Esophagus squamous epithelium (tissue), 5 donors: ENCODE data around the gene ANO3. TPM values are rescaled to one million over a fixed set of nuclear protein-coding genes. Genes with fewer than 3 reads are reported as not detected.

Experiments
- DNase-seq: peaks from one replicate; lab custom pipeline; 2025; lab: John Stamatoyannopoulos, UW
- H3K27ac ChIP-seq, 4 donors: fragments of 200-600 bp; sonication (generic); one replicate each; pipeline ENCODE4 v1.5.1; 2016 to 2019; ENCODE audit warnings: mild to moderate bottlenecking in 1 of 4
- H3K27me3 ChIP-seq, 4 donors: fragments of 200-600 bp; sonication (generic); 1 replicate in 3 of 4; 2 replicates in 1 of 4; pipeline versions ENCODE4 v1.5.1 to v1.6.0; 2017 to 2021; ENCODE audit warnings: antibody characterized with exemption in 1 of 4
- H3K36me3 ChIP-seq, 3 donors: fragments of 200-600 bp; sonication (generic); one replicate each; pipeline ENCODE4 v1.5.1; 2016 to 2019
- H3K4me1 ChIP-seq, 3 donors: fragments of 200-600 bp; sonication (generic); one replicate each; pipeline ENCODE4 v1.5.1; 2017 to 2019
- H3K4me3 ChIP-seq, 4 donors: fragments of 200-600 bp; sonication (generic); 1 replicate in 3 of 4; 2 replicates in 1 of 4; pipeline ENCODE4 v1.5.1; 2016 to 2019; ENCODE audit warnings: mild to moderate bottlenecking in 2 of 4, moderate library complexity in 1 of 4
- H3K9me3 ChIP-seq, 3 donors: fragments of 200-600 bp; sonication (generic); one replicate each; pipeline ENCODE4 v1.5.1; 2016 to 2019
- CTCF ChIP-seq, 6 experiments: fragments of 450-650 bp in 4 of 6; fragments of 200-600 bp in 2 of 6; sonication (generic) in 2 of 6; IDR thresholded peaks; one replicate each; pipeline ENCODE4 v1.5.1; 2016 to 2019; ENCODE audit warnings: antibody characterized with exemption in 6 of 6, mild to moderate bottlenecking in 4 of 6, moderate library complexity in 4 of 6
- POLR2A ChIP-seq, 4 donors: fragments of 450-650 bp; IDR thresholded peaks; one replicate each; pipeline ENCODE4 v1.6.1; 2017; ENCODE audit warnings: antibody characterized with exemption in 4 of 4, mild to moderate bottlenecking in 4 of 4, moderate library complexity in 3 of 4
- WGBS, 2 donors: methylation state at CpG; one replicate each; pipeline ENCODE4 v1.1.5; 2018; 5-methylcytosine and 5-hydroxymethylcytosine counted together
- intact Hi-C: fragments of 100-400 bp; cut with DNase I; formaldehyde crosslinking; loops from one replicate; pipeline ENCODE4 v1.15.0; 2022
- total RNA-seq, 4 donors: library from RNA; depleted of rRNA; stranded (reverse); fragments of >200 nt; gene quantifications; one replicate each; pipeline ENCODE4 v1.1.0, GENCODE V29; 2016
- donor health status: DM: yes; HTN: yes; CAD: no.

The ANO3 gene
- total RNA-seq, 4 donors from 2014 or later = not detected

GRCh38 chr11:26677566-26677965, 345.6 kb downstream of the ANO3 start:
- Histone ChIP-seq H3K9me3 (no peaks in the 10 kb centered on the region), H3K4me3 (no peak overlapping the region), H3K4me1 (peaks cover 0 to 8% (median 3%) of the 10 kb centered on the region in 3 donors), H3K27ac (peak overlapping the region in 3 of 4 donors; percentile 7 to 54 (median 15)), H3K27me3 (no peaks in the 10 kb centered on the region), H3K36me3 (no peaks in the 10 kb centered on the region)
- no peak for DNase-seq
- no peak for TF ChIP-seq CTCF (IDR thresholded peaks at IDR 0.05)
- TF ChIP-seq POLR2A (IDR thresholded peaks at IDR 0.05) = no peak
- intact Hi-C loops = no loop called here

DNA sequence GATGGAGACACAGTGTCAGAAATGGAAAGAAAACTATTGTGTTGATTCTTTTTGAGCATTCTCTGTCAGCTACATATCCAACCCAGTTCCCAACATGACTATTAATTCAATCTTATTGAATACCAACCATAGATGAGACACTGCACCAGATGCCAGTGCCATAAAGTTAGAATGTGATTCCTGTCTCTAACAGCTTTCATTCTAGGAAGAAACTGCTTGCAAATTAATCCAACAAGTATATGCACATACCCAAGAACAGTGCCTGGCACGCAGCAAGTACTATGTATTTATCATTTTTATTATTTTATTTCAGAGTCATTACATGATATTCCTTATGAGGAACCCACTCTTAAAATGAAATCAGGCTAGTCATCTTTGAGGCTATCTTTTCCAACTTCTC, 355.4 kb downstream of the ANO3 start:
- DNase-seq = no peak
- Histone ChIP-seq H3K27me3 (no peaks in the 10 kb centered on the region), H3K36me3 (no peaks in the 10 kb centered on the region), H3K27ac (no peak overlapping the region), H3K4me1 (no peaks in the 10 kb centered on the region), H3K4me3 (no peak overlapping the region), H3K9me3 (no peaks in the 10 kb centered on the region)
- intact Hi-C loops = no loop called here
- WGBS, 2 donors = 74 to 83% methylated on average over 1 of the region's 1 CpG
- TF ChIP-seq POLR2A (IDR thresholded peaks at IDR 0.05) (no peak), CTCF (IDR thresholded peaks at IDR 0.05) (no peak)

DNA sequence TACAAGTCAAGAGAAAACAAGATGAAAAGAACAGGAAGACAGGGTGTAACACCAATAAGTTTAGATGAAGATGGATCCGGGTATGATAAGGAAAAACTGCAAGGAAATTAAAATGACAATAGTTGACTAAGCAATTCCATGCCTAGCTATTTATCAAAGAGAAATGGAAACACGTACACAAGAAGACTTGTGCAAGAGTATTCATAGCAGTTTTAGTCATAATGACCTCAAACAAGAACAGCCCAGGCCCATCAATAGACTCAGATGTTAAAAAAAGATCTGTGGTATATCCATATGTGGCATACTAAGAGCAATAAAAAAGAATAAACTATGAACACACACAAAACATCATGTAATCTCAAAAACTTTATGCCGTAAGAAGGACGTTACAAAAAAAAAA, 356.8 kb downstream of the ANO3 start:
- no peaks in the 10 kb centered on the region for H3K36me3 ChIP-seq
- no peak overlapping the region for H3K4me3 ChIP-seq
- H3K9me3 ChIP-seq = no peaks in the 10 kb centered on the region
- H3K4me1 ChIP-seq = no peaks in the 10 kb centered on the region
- 63 to 68% methylated on average over 4 of the region's 4 CpGs for WGBS, 2 donors
- DNase-seq = no peak
- H3K27me3 ChIP-seq = no peaks in the 10 kb centered on the region
- no peak for TF ChIP-seq POLR2A (IDR thresholded peaks at IDR 0.05)
- TF ChIP-seq CTCF (IDR thresholded peaks at IDR 0.05) = no peak
- no peak overlapping the region for H3K27ac ChIP-seq
- intact Hi-C loops = no loop called here

GRCh38 chr11:26696330-26696729, 364.4 kb downstream of the ANO3 start:
- TF ChIP-seq CTCF (IDR thresholded peaks at IDR 0.05) (no peak), POLR2A (IDR thresholded peaks at IDR 0.05) (no peak)
- 37 to 63% methylated on average over 3 of the region's 3 CpGs for WGBS, 2 donors
- H3K27me3 ChIP-seq = no peaks in the 10 kb centered on the region
- intact Hi-C loops = no loop called here
- no peaks in the 10 kb centered on the region for H3K36me3 ChIP-seq
- H3K4me1 ChIP-seq = peaks cover 0 to 8% (median 0%) of the 10 kb centered on the region in 3 donors
- no peak overlapping the region for H3K27ac ChIP-seq
- no peak overlapping the region for H3K4me3 ChIP-seq
- no peak for DNase-seq
- no peaks in the 10 kb centered on the region for H3K9me3 ChIP-seq

DNA sequence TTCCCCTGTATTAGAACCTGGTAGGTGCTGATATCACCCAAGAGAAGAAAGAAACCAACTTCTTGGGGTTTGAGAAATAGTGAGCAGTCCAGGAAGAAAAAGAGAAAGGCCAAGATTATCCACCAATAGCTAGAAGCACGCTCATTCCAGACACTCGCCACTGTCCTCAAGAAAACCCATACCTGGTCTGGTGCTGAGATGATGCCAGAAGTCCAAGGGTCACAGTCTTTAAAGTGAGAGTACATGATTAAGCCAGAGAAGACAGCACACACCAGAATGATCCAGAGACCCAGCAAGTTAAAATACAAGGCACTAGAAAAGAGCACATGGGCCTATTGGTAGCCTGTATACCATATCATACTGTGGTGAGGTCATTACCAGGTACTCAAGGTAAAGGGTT, 366.3 kb downstream of the ANO3 start:
- H3K36me3 ChIP-seq = no peaks in the 10 kb centered on the region
- 86 to 91% methylated on average over 2 of the region's 2 CpGs for WGBS, 2 donors
- intact Hi-C loops = no loop called here
- H3K9me3 ChIP-seq = no peaks in the 10 kb centered on the region
- H3K4me3 ChIP-seq = no peak overlapping the region
- no peaks in the 10 kb centered on the region for H3K27me3 ChIP-seq
- H3K27ac ChIP-seq = no peak overlapping the region
- TF ChIP-seq POLR2A (IDR thresholded peaks at IDR 0.05) = no peak
- TF ChIP-seq CTCF (IDR thresholded peaks at IDR 0.05) = no peak
- no peak for DNase-seq
- H3K4me1 ChIP-seq = peaks cover 0 to 8% (median 0%) of the 10 kb centered on the region in 3 donors
